Psoas muscle (tissue), 8 donors: ENCODE data around the gene ZEB2. TPM values are rescaled to one million over a fixed set of nuclear protein-coding genes. Genes with fewer than 3 reads are reported as not detected.

Experiments used
- ATAC-seq, 4 donors: fragments of 200-7000 bp; cut with Tn5 transposase; one replicate each; pipeline ENCODE4 v1.9.1; 2020; ENCODE audit warnings: moderate library complexity in 3 of 4, mild to moderate bottlenecking in 2 of 4
- DNase-seq, 2 donors: peaks; one replicate each; pipeline ENCODE4 v3.0.0-alpha.2; 2020
- H3K27ac ChIP-seq: fragments of 200-600 bp; one replicate; pipeline ENCODE4 v1.8.0; 2022
- H3K27me3 ChIP-seq, 3 donors: fragments of 200-600 bp in 1 of 3; one replicate each; pipeline versions ENCODE4 v1.6.1 to v1.8.0; 2013 to 2022; ENCODE audit warnings: low read length in 2 of 3, mild to moderate bottlenecking in 2 of 3, moderate library complexity in 1 of 3; ENCODE audit not compliant: insufficient read depth in 3 of 3
- H3K36me3 ChIP-seq, 2 donors: fragments of 200-600 bp in 1 of 2; one replicate each; pipeline versions ENCODE4 v1.6.1 to v1.8.0; 2013 to 2022; ENCODE audit warnings: low read depth in 1 of 2, mild to moderate bottlenecking in 1 of 2, moderate library complexity in 1 of 2; ENCODE audit not compliant: insufficient read depth in 1 of 2
- H3K4me1 ChIP-seq: fragments of 200-600 bp; one replicate; pipeline ENCODE4 v1.8.0; 2022
- H3K4me3 ChIP-seq: fragments of 200-600 bp; one replicate; pipeline ENCODE4 v1.8.0; 2022; ENCODE audit warnings: mild to moderate bottlenecking
- H3K9me3 ChIP-seq: fragments of 200-600 bp; one replicate; pipeline ENCODE4 v1.8.0; 2022
- CTCF ChIP-seq: fragments of 200-600 bp; IDR thresholded peaks from one replicate; pipeline ENCODE4 v1.8.0; 2022; ENCODE audit warnings: antibody characterized with exemption
- WGBS, 3 donors: extraction: QIAGEN DNeasy Blood & Tissue Kit; methylation state at CpG; one replicate each; pipeline versions ENCODE4 v1.1.6 to v1.1.7; 2013; 5-methylcytosine and 5-hydroxymethylcytosine counted together
- intact Hi-C, 2 donors: fragments of 100-400 bp; cut with DNase I; formaldehyde crosslinking; loops; one replicate each; pipeline versions ENCODE4 v1.11.0 to v1.14.2; 2022
- polyA plus RNA-seq, 3 donors: library from polyadenylated mRNA; stranded (reverse); fragments of 200-250 nt; gene quantifications; one replicate each; pipeline ENCODE4 v1.2.3, GENCODE V29; 2013
- total RNA-seq, 4 donors: library from RNA; stranded (reverse); fragmentation: NEBNext Ultra II Directional in 2 of 4; extraction: Animal tissue kit (Norgen Biotek cat#: 25700) in 2 of 4; gene quantifications; one replicate each; pipeline versions ENCODE4 v1.2.1 to v1.2.4, GENCODE V29; 2021 to 2023
- donor health status: healthy with polysubstance abuse.
- donor health status: DM: no; HTN: no; CAD: no; lungs with moderate emphysema.
- donor health status: Bipolar disorder and iron deficiency.
- donor health status: healthy.
- donor health status: DM: yes; HTN: yes; CAD: no.
- donor health status: DM: no; HTN: no; CAD: no.
- donor health status: DM: no; HTN: no; CAD: no.
- donor health status: DM: yes; HTN: yes; CAD: no.

ZEB2 gene
- total and polyA plus RNA-seq, 7 donors, result 11.6 to 48.7 (median 23.3) TPM

- no peaks in the 10 kb centered on the region for H3K36me3 ChIP-seq
- H3K4me1 ChIP-seq, result peaks cover 38% of the 10 kb centered on the region
- ATAC-seq, result no peak
- TF ChIP-seq CTCF, result no peak
- no peak for DNase-seq
- no peak overlapping the region for H3K4me3 ChIP-seq
- H3K27me3 ChIP-seq, result no peaks in the 10 kb centered on the region
- intact Hi-C loops, result no loop called here
- no peaks in the 10 kb centered on the region for H3K9me3 ChIP-seq
- 54 to 78% (median 56%) methylated on average over 7 of the region's 7 CpGs for WGBS, 3 donors
- peak overlapping the region; percentile 26 for H3K27ac ChIP-seq
These were observed 17.6 kb downstream of the ZEB2 start for GRCh38 chr2:144502369-144502768.

GRCh38 chr2:144501627-144502026 is 18.3 kb downstream of the ZEB2 start:
- 59 to 77% (median 62%) methylated on average over 1 of the region's 1 CpG for WGBS, 3 donors
- no peaks in the 10 kb centered on the region for H3K36me3 ChIP-seq
- TF ChIP-seq CTCF, result no peak
- DNase-seq (no peak), ATAC-seq (no peak)
- H3K27me3 ChIP-seq, result no peaks in the 10 kb centered on the region
- intact Hi-C loops, result no loop called here
- H3K4me3 ChIP-seq, result no peak overlapping the region
- no peak overlapping the region for H3K27ac ChIP-seq
- no peaks in the 10 kb centered on the region for H3K9me3 ChIP-seq
- peaks cover 38% of the 10 kb centered on the region for H3K4me1 ChIP-seq

- H3K27ac ChIP-seq, result no peak overlapping the region
- no peak for TF ChIP-seq CTCF
- no peak for DNase-seq
- no peak for ATAC-seq
- 88 to 96% (median 92%) methylated on average over 3 of the region's 3 CpGs for WGBS, 3 donors
- intact Hi-C loops, result no loop called here
- H3K4me1 ChIP-seq, result peaks cover 38% of the 10 kb centered on the region
- H3K27me3 ChIP-seq, result no peaks in the 10 kb centered on the region
- H3K36me3 ChIP-seq, result no peaks in the 10 kb centered on the region
- H3K9me3 ChIP-seq, result no peaks in the 10 kb centered on the region
- H3K4me3 ChIP-seq, result no peak overlapping the region
These were observed 18.8 kb downstream of the ZEB2 start for GRCh38 chr2:144501118-144501517.

- no peak overlapping the region for H3K4me3 ChIP-seq
- no peaks in the 10 kb centered on the region for H3K36me3 ChIP-seq
- no peak overlapping the region for H3K27ac ChIP-seq
- WGBS, 3 donors, result 93 to 97% (median 96%) methylated on average over 2 of the region's 2 CpGs
- intact Hi-C loops, result no loop called here
- DNase-seq (no peak), ATAC-seq (no peak)
- no peaks in the 10 kb centered on the region for H3K9me3 ChIP-seq
- no peak for TF ChIP-seq CTCF
- peaks cover 38% of the 10 kb centered on the region for H3K4me1 ChIP-seq
- H3K27me3 ChIP-seq, result no peaks in the 10 kb centered on the region
These were observed 19.4 kb downstream of the ZEB2 start for GRCh38 chr2:144500563-144500962.

GRCh38 chr2:144498277-144498676 is 21.6 kb downstream of the ZEB2 start:
- Histone ChIP-seq H3K36me3 (no peaks in the 10 kb centered on the region), H3K4me3 (no peak overlapping the region), H3K9me3 (no peaks in the 10 kb centered on the region), H3K27me3 (no peaks in the 10 kb centered on the region), H3K27ac (no peak overlapping the region), H3K4me1 (peaks cover 28% of the 10 kb centered on the region)
- ATAC-seq (no peak), DNase-seq (no peak)
- TF ChIP-seq CTCF, result no peak
- intact Hi-C loops, result no loop called here
- WGBS, 3 donors, result 65 to 76% (median 68%) methylated on average over 7 of the region's 7 CpGs
